Choroid plexus epithelial cell (primary cell): Measurements from ENCODE around the gene COQ9.

Experiments used
- DNase-seq: peaks from one replicate; pipeline ENCODE4 v3.0.0-alpha.2; 2010; ENCODE audit warnings: low read depth
- H3K4me3 ChIP-seq: 2 replicates; pipeline ENCODE4 v1.5.1; 2011; ENCODE audit warnings: low read depth, mild to moderate bottlenecking, control low read depth, low read length, moderate library complexity
- TF ChIP-seq, protein P1 (sequence below): conservative IDR thresholded peaks from 2 replicates; pipeline ENCODE4 v1.5.1; 2011; ENCODE audit warnings: low read depth, mild to moderate bottlenecking, control low read depth, inconsistent platforms, low read length, moderate library complexity

Gene COQ9

DNA sequence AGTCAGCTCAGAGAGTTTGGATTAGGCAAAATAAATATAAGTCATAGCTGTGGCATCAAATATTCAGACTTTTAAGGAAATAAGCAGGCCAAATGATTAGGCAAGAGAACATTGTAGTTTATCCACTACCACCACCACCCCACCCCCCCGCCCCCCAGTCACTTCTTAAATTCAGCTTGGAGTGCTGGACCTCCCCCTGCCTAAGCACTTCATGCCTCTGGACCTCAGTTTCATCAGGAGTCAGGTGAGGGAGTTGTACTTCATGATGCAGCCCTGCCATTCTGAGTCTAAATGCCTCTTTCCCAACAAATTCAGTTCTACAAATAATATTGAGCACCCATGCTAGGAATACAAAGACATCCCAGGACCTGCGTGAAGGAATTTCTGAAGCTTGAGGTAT, 17.2 kb downstream of the COQ9 start:
- H3K4me3 ChIP-seq, result no peak overlapping the region
- TF ChIP-seq, protein P1, sequence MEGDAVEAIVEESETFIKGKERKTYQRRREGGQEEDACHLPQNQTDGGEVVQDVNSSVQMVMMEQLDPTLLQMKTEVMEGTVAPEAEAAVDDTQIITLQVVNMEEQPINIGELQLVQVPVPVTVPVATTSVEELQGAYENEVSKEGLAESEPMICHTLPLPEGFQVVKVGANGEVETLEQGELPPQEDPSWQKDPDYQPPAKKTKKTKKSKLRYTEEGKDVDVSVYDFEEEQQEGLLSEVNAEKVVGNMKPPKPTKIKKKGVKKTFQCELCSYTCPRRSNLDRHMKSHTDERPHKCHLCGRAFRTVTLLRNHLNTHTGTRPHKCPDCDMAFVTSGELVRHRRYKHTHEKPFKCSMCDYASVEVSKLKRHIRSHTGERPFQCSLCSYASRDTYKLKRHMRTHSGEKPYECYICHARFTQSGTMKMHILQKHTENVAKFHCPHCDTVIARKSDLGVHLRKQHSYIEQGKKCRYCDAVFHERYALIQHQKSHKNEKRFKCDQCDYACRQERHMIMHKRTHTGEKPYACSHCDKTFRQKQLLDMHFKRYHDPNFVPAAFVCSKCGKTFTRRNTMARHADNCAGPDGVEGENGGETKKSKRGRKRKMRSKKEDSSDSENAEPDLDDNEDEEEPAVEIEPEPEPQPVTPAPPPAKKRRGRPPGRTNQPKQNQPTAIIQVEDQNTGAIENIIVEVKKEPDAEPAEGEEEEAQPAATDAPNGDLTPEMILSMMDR, result no peak
- DNase-seq, result no peak

DNA sequence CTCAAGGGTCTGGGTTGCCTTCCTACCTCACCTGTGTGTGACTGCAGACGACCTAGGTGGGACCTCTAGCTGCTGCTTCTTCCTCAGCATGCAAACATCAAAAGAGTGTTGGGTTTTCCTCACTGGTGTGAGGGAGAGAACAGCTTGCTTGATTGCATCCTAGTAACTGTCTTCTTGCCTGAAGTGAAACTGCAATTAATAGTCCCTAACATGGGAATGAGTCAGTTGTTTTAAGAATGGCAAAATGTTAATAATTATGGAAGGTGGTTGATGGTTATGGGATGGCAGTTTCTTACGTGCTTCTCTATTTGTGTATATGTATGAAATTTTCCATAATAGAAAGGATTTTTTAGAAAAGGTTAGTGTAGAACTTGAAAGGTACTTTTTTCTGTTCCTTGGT, 21.1 kb downstream of the COQ9 start:
- DNase-seq, result no peak
- TF ChIP-seq, protein P1, result no peak
- no peak overlapping the region for H3K4me3 ChIP-seq

DNA sequence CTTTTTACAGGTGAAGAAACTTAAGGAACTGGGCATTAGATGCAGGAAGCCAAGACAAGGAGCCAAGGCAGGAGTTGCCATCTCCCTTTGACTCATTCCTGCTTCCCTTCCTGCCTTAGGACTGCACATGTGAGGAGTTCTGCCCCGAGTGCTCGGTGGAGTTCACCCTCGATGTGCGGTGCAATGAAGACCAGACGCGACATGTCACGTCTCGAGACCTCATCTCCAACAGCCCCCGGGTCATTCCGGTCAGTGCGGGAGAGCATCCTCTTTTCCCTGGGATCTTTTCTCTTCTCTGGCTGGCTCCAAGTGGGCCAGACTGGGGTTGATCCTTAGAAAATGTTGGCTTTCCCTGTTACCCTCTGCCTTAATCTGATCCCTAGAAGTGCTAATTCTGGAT, 21.8 kb downstream of the COQ9 start:
- H3K4me3 ChIP-seq, result no peak overlapping the region
- DNase-seq, result no peak
- TF ChIP-seq, protein P1, result no peak

DNA sequence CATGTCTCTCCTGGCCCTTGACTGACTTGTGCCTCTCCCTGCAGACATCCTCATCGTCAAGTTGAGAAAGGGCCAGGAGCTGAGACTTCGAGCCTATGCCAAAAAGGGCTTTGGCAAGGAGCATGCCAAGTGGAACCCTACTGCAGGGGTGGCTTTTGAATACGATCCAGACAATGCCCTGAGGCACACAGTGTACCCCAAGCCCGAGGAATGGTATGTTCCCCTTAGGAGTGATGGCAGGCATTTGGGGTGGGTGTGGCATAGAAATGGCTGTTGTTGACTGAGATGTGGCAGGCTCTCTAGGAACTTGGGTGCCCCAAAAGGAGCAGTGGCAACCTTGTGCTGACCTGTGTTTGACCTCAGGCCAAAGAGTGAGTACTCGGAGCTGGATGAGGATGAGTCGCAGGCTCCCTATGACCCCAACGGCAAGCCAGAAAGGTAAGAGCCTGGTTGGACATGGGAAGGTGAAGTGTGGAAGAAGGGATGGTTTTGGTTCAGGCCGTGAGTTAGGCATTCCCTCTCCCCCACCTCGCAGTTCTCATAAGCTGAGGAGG, 22.7 kb downstream of the COQ9 start:
- TF ChIP-seq, protein P1, result no peak
- no peak for DNase-seq

DNA sequence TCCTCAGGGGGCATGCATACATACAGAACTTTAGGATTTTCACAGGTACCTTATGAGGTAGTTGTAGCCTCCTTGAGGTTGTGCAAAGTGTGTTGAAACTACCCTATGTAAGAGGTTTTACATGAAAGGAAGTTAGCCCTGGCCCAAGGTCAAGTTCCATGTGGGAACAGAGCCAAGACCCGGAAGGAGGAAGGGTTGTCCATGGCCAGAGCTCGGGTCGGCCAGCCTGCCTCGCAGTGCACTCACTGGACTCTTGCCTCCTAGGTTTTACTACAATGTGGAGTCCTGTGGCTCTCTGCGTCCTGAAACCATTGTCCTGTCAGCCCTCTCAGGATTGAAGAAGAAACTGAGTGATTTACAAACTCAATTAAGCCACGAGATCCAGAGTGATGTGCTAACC, 23.4 kb downstream of the COQ9 start:
- H3K4me3 ChIP-seq, result no peak overlapping the region
- peak; percentile 66 for DNase-seq
- TF ChIP-seq, protein P1, result no peak

More for the DNA sequence above, 22.7 kb downstream of the COQ9 start:
- no peak overlapping the region for H3K4me3 ChIP-seq

DNA sequence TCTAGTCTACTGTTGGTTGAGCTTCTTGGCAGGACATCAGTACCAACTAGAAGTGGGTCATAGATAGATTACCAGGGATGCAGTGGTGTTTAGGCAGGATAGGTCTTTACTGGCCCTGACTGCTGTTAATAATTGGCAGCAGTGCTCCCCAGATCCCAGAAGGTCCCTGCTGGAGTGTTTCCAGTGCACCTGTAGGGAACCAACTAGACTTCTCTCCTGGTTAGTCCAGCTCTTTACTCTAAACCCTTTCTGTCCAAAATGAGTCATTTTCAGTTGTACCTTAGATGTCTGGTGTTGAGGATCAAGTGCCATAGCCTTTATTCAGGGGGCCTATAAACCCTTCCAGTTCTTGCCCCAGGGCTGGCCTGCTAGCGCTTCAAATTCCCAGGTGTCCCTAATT, 23.9 kb downstream of the COQ9 start:
- no peak for DNase-seq
- H3K4me3 ChIP-seq, result no peak overlapping the region
- TF ChIP-seq, protein P1, result no peak

DNA sequence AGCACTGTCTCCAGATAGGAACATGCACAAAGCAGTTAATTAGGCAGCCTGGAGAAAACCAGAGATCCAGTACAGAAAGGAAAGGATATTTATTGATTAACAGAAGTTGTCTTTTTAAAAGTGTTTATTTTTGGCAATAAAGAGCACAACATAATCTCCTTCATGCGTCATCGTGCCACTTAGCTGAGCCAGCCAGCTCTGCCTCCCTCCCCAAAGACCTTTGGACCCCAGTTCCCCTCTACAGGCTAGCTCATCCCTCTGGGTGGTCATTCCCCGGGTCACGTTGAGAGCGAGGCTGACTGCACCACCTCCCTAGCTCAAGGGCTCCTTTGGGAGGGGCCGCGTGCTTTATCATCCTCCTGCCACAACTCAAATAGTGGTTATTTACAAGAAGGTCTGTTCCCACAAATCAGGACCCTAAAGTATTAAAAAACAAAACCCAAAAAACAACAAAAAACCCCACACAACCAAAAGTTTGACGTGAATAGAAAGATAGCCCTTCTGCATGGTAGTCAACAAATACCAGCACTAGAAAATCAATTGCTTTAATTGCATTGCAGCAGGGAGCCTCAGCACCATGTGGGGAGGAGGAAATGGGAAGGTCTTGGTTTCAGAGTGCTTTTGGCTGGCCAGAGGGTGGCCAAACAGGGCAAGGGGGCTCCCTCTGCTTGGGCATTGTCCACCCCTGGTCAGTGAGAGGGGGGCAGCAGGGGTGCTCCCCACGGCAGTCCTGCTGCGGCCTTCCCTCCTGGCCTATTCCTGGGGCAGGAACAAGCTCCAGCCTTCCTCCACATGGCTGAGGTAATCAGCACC, 24.8 kb downstream of the COQ9 start:
- no peak overlapping the region for H3K4me3 ChIP-seq
- TF ChIP-seq, protein P1, result no peak
- DNase-seq, result no peak
